WTC11 (cell line): ENCODE measurements around the gene SLAMF1. TPM values are rescaled to one million over a fixed set of nuclear protein-coding genes. Genes with fewer than 3 reads are reported as not detected.

Experiments used
- ATAC-seq: fragments of 200-7000 bp; cut with Tn5 transposase; 2 replicates; pipeline ENCODE4 v1.10.0; 2021; ENCODE audit warnings: mild to moderate bottlenecking, moderate library complexity
- CTCF ChIA-PET: fragments of 300-600 bp; sonication (Branson Sonifier 250); formaldehyde crosslinking; loops from one replicate; lab custom pipeline; 2021; ENCODE audit warnings: antibody characterized with exemption; lab: Charles Lee
- POLR2A ChIA-PET: fragments of 350-600 bp; sonication (Branson Sonifier 250); formaldehyde crosslinking; loops from one replicate; lab custom pipeline; 2021; ENCODE audit warnings: antibody characterized with exemption; lab: Charles Lee
- DNase-seq: peaks from one replicate; pipeline ENCODE4 v3.0.0; 2021; ENCODE audit warnings: low spot score
- H3K27ac Mint-ChIP-seq: 2 replicates; pipeline ENCODE4 v1.8.0; 2021; ENCODE audit warnings: mixed read lengths
- H3K27me3 Mint-ChIP-seq: 2 replicates; pipeline ENCODE4 v1.8.0; 2021; ENCODE audit warnings: low read depth, mild to moderate bottlenecking, moderate library complexity, mixed read lengths
- H3K36me3 Mint-ChIP-seq: 2 replicates; pipeline ENCODE4 v1.8.0; 2021; ENCODE audit warnings: mixed read lengths
- H3K4me1 Mint-ChIP-seq: 2 replicates; pipeline ENCODE4 v1.8.0; 2022; ENCODE audit warnings: mixed read lengths
- H3K4me3 Mint-ChIP-seq: 2 replicates; pipeline ENCODE4 v1.8.0; 2021; ENCODE audit warnings: mild to moderate bottlenecking, moderate library complexity, mixed read lengths
- H3K9me3 Mint-ChIP-seq: 2 replicates; pipeline ENCODE4 v1.8.0; 2021; ENCODE audit warnings: mixed read lengths
- CBFB ChIP-seq: sonication (generic); formaldehyde crosslinking; IDR thresholded peaks from 2 replicates; pipeline ENCODE4 v1.8.1; 2022; ENCODE audit warnings: mild to moderate bottlenecking, low read depth, missing genetic modification reagents
- FOXK1 ChIP-seq: sonication (generic); formaldehyde crosslinking; IDR thresholded peaks from 2 replicates; pipeline ENCODE4 v1.8.0; 2022; ENCODE audit warnings: mild to moderate bottlenecking, moderate library complexity, missing genetic modification reagents
- GRHL2 ChIP-seq: fragments of 250-450 bp; sonication (Bioruptor Pico); IDR thresholded peaks from 2 replicates; pipeline ENCODE4 v1.8.0; 2022; ENCODE audit warnings: mild to moderate bottlenecking, moderate library complexity; ENCODE audit not compliant: insufficient replicate concordance, severe bottlenecking
- JUN ChIP-seq: sonication (generic); formaldehyde crosslinking; IDR thresholded peaks from 2 replicates; pipeline ENCODE4 v1.8.0; 2023; ENCODE audit warnings: mild to moderate bottlenecking, missing genetic modification reagents
- NFATC4 ChIP-seq: fragments of 250-450 bp; sonication (Bioruptor Pico); IDR thresholded peaks from 2 replicates; pipeline ENCODE4 v1.9.0; 2021; ENCODE audit warnings: mild to moderate bottlenecking
- NR2C2 ChIP-seq: sonication (generic); formaldehyde crosslinking; IDR thresholded peaks from 2 replicates; pipeline ENCODE4 v1.8.0; 2022; ENCODE audit warnings: mild to moderate bottlenecking, missing genetic modification reagents
- TCF7 ChIP-seq: sonication (generic); formaldehyde crosslinking; IDR thresholded peaks from 2 replicates; pipeline ENCODE4 v1.8.0; 2022; ENCODE audit warnings: mild to moderate bottlenecking, low read depth, missing genetic modification reagents, moderate library complexity
- ZNF121 ChIP-seq: sonication (generic); formaldehyde crosslinking; IDR thresholded peaks from 2 replicates; pipeline ENCODE4 v1.8.0; 2023; ENCODE audit warnings: missing genetic modification reagents
- ZNF138 ChIP-seq: sonication (generic); formaldehyde crosslinking; conservative IDR thresholded peaks from 2 replicates; pipeline ENCODE4 v1.8.1; 2022; ENCODE audit warnings: mild to moderate bottlenecking, moderate library complexity, missing genetic modification reagents
- ZNF263 ChIP-seq: sonication (generic); formaldehyde crosslinking; IDR thresholded peaks from 2 replicates; pipeline ENCODE4 v1.8.1; 2022; ENCODE audit warnings: low read depth, mild to moderate bottlenecking, moderate library complexity, missing genetic modification reagents
- ZNF671 ChIP-seq: fragments of 250-450 bp; sonication (Bioruptor Pico); IDR thresholded peaks from 2 replicates; pipeline ENCODE4 v1.8.0; 2021; ENCODE audit warnings: mild to moderate bottlenecking
- total RNA-seq: library from RNA; stranded (reverse); gene quantifications from 3 replicates; pipeline ENCODE4 v1.2.3, GENCODE V29; 2021
- TF ChIP-seq, protein P1 (sequence below): sonication (generic); formaldehyde crosslinking; IDR thresholded peaks from 2 replicates; pipeline ENCODE4 v1.8.1; 2022; ENCODE audit warnings: mild to moderate bottlenecking, moderate library complexity, missing genetic modification reagents
- TF ChIP-seq, protein P2 (sequence below): sonication (generic); formaldehyde crosslinking; IDR thresholded peaks from 2 replicates; pipeline ENCODE4 v1.8.0; 2023; ENCODE audit warnings: missing genetic modification reagents, mild to moderate bottlenecking, borderline replicate concordance
- TF ChIP-seq, protein P3 (sequence below): sonication (generic); formaldehyde crosslinking; IDR thresholded peaks from 2 replicates; pipeline ENCODE4 v1.8.1; 2023; ENCODE audit warnings: mild to moderate bottlenecking, missing genetic modification reagents
- TF ChIP-seq, protein P4 (sequence below): sonication (generic); formaldehyde crosslinking; IDR thresholded peaks from 2 replicates; pipeline ENCODE4 v1.8.1; 2022; ENCODE audit warnings: low read depth, mild to moderate bottlenecking, moderate library complexity, missing genetic modification reagents, borderline replicate concordance
- TF ChIP-seq, protein P5 (sequence below): fragments of 250-450 bp; sonication (Bioruptor Pico); conservative IDR thresholded peaks from 2 replicates; pipeline ENCODE4 v1.9.0; 2021; ENCODE audit warnings: mild to moderate bottlenecking
- TF ChIP-seq, protein P6 (sequence below): sonication (generic); formaldehyde crosslinking; IDR thresholded peaks from 2 replicates; pipeline ENCODE4 v1.8.1; 2022; ENCODE audit warnings: missing genetic modification reagents, borderline replicate concordance

The SLAMF1 gene
- total RNA-seq, 1 experiment from 2014 or later = 0.15 TPM

DNA sequence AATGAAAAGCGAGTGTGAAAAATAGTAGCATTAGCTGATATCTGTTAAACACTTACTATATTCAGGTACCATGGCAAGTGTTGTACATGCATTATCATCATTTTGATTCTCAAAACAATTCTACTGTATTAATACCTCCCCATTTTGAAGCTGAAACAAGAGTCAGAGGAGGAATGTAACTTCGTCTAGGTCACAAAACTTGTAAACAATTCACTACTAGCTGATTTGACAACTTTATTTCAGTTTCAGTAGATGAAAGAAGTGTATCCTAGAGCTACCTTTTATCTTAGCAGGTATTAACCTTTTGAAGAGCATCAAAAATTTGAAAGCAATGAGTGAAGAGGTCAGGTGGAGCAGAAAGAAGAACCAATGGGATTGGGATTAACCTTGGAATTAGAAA lies 69.2 kb downstream of the SLAMF1 start:
- ATAC-seq (no peak), DNase-seq (no peak)
- ChIA-PET CTCF (interaction anchor here (0.6 kb wide), 1 partner anchor 11 kb away, joined by 3 read pairs; no protein-coding TSS in a partner anchor), POLR2A (no interaction called here)
- Mint-ChIP-seq H3K27ac (no peak overlapping the region), H3K36me3 (no peaks in the 10 kb centered on the region), H3K9me3 (no peaks in the 10 kb centered on the region), H3K4me3 (no peak overlapping the region), H3K4me1 (no peaks in the 10 kb centered on the region), H3K27me3 (peaks cover 5% of the 10 kb centered on the region; the same call in 1 of the 2 replicates)
- TF ChIP-seq, protein P1, sequence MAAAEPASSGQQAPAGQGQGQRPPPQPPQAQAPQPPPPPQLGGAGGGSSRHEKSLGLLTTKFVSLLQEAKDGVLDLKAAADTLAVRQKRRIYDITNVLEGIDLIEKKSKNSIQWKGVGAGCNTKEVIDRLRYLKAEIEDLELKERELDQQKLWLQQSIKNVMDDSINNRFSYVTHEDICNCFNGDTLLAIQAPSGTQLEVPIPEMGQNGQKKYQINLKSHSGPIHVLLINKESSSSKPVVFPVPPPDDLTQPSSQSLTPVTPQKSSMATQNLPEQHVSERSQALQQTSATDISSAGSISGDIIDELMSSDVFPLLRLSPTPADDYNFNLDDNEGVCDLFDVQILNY = no peak
- TF ChIP-seq NR2C2 (no peak), ZNF121 (CRISPR knock-in tag) (no peak), CBFB (CRISPR knock-in tag) (no peak), TCF7 (CRISPR knock-in tag) (no peak), ZNF138 (CRISPR knock-in tag) (no peak), ZNF671 (no peak), FOXK1 (CRISPR knock-in tag) (no peak), GRHL2 (CRISPR knock-in tag) (no peak)
- TF ChIP-seq, protein P2, sequence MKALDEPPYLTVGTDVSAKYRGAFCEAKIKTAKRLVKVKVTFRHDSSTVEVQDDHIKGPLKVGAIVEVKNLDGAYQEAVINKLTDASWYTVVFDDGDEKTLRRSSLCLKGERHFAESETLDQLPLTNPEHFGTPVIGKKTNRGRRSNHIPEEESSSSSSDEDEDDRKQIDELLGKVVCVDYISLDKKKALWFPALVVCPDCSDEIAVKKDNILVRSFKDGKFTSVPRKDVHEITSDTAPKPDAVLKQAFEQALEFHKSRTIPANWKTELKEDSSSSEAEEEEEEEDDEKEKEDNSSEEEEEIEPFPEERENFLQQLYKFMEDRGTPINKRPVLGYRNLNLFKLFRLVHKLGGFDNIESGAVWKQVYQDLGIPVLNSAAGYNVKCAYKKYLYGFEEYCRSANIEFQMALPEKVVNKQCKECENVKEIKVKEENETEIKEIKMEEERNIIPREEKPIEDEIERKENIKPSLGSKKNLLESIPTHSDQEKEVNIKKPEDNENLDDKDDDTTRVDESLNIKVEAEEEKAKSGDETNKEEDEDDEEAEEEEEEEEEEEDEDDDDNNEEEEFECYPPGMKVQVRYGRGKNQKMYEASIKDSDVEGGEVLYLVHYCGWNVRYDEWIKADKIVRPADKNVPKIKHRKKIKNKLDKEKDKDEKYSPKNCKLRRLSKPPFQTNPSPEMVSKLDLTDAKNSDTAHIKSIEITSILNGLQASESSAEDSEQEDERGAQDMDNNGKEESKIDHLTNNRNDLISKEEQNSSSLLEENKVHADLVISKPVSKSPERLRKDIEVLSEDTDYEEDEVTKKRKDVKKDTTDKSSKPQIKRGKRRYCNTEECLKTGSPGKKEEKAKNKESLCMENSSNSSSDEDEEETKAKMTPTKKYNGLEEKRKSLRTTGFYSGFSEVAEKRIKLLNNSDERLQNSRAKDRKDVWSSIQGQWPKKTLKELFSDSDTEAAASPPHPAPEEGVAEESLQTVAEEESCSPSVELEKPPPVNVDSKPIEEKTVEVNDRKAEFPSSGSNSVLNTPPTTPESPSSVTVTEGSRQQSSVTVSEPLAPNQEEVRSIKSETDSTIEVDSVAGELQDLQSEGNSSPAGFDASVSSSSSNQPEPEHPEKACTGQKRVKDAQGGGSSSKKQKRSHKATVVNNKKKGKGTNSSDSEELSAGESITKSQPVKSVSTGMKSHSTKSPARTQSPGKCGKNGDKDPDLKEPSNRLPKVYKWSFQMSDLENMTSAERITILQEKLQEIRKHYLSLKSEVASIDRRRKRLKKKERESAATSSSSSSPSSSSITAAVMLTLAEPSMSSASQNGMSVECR (CRISPR knock-in tag) = no peak
- TF ChIP-seq, protein P3, sequence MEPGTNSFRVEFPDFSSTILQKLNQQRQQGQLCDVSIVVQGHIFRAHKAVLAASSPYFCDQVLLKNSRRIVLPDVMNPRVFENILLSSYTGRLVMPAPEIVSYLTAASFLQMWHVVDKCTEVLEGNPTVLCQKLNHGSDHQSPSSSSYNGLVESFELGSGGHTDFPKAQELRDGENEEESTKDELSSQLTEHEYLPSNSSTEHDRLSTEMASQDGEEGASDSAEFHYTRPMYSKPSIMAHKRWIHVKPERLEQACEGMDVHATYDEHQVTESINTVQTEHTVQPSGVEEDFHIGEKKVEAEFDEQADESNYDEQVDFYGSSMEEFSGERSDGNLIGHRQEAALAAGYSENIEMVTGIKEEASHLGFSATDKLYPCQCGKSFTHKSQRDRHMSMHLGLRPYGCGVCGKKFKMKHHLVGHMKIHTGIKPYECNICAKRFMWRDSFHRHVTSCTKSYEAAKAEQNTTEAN (CRISPR knock-in tag) = no peak

DNA sequence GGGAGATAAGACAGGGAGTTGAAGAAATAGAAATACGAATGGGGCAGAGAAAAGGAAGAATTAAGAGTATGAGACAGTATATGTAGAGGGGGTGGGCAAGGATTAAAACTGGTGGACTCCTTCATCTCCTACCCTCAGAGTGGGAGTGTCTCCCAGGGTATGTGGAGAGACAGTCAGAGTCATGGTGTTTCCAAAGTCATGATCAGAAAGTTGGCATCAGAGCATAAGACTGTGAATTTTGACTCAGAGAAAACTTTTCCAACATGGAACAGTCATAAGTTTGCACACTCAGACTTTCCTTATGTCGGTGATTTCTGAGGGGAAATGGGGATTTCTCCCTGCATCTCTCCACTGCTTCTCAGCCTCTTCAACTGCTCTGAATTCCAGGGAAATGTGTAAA lies 70.0 kb downstream of the SLAMF1 start:
- DNase-seq = no peak
- no peak for ATAC-seq
- H3K27ac Mint-ChIP-seq = no peak overlapping the region
- H3K4me1 Mint-ChIP-seq = no peaks in the 10 kb centered on the region
- no peak overlapping the region for H3K4me3 Mint-ChIP-seq
- no peaks in the 10 kb centered on the region for H3K9me3 Mint-ChIP-seq
- CTCF ChIA-PET = interaction anchor here (0.6 kb wide), 1 partner anchor 12 kb away, joined by 3 read pairs; no protein-coding TSS in a partner anchor
- peaks cover 5% of the 10 kb centered on the region; the same call in 1 of the 2 replicates for H3K27me3 Mint-ChIP-seq
- POLR2A ChIA-PET = no interaction called here
- no peaks in the 10 kb centered on the region for H3K36me3 Mint-ChIP-seq
- TF ChIP-seq, protein P3 (CRISPR knock-in tag) = no peak
- TF ChIP-seq, all 79 proteins: peak for 0

DNA sequence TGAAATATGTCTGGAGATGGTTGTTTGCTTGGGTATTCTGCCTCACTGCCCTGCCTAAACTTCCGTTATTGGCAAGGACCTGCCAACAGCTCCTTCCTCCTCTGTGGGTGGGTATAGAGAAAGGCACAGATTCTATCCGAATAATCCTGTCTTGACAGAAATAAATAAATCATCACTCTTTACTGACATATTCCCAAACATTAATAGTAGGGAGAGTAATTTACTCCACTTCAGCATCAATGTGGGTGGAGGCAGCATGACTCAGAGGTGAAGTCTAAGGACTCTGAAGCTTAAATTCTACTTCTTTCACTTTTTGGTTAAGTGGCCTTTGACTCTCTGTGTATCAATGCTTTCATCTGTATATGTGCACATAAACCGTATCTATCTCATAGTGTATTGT lies 70.5 kb downstream of the SLAMF1 start:
- Mint-ChIP-seq H3K4me3 (no peak overlapping the region), H3K9me3 (no peaks in the 10 kb centered on the region), H3K36me3 (no peaks in the 10 kb centered on the region), H3K4me1 (no peaks in the 10 kb centered on the region), H3K27ac (no peak overlapping the region), H3K27me3 (peaks cover 5% of the 10 kb centered on the region; the same call in 1 of the 2 replicates)
- CTCF ChIA-PET = no interaction called here
- POLR2A ChIA-PET = no interaction called here
- no peak for DNase-seq
- ATAC-seq = no peak
- TF ChIP-seq ZNF121 (CRISPR knock-in tag) = no peak
- TF ChIP-seq NFATC4 = no peak
- TF ChIP-seq, protein P4, sequence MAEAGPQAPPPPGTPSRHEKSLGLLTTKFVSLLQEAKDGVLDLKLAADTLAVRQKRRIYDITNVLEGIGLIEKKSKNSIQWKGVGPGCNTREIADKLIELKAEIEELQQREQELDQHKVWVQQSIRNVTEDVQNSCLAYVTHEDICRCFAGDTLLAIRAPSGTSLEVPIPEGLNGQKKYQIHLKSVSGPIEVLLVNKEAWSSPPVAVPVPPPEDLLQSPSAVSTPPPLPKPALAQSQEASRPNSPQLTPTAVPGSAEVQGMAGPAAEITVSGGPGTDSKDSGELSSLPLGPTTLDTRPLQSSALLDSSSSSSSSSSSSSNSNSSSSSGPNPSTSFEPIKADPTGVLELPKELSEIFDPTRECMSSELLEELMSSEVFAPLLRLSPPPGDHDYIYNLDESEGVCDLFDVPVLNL (CRISPR knock-in tag) = no peak
- TF ChIP-seq GRHL2 (CRISPR knock-in tag) = no peak
- TF ChIP-seq ZNF263 = no peak
- TF ChIP-seq, protein P5, sequence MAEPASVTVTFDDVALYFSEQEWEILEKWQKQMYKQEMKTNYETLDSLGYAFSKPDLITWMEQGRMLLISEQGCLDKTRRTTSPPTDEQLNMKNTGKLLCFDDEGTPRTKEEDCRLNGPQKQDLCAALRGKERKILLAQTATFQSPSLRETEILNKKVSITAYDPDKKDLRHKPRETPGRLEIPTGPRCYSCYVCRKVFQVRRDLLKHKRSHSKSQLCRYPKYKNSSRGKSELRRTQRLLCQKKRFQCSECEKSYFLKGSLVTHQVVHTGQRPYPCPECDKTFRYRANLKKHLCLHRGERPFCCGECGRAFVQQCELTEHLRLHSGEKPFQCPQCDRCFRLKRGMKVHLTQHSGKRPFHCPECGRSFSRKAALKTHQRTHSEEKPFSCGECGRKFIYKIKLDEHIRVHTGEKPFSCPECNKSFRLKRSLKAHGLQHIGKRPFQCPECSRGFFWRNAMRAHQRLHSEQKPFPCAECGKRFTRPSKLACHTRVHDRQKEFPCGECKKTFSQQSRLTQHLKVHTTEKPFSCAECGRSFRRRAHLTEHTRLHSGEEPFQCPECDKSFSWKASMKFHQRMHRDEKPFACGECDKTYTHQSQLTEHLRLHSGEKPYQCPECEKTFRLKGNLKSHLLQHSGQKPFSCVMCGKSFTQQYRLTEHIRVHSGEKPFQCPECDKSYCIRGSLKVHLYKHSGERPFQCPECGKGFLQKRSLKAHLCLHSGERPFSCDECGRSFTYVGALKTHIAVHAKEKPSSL (CRISPR knock-in tag) = no peak
- TF ChIP-seq, protein P6, sequence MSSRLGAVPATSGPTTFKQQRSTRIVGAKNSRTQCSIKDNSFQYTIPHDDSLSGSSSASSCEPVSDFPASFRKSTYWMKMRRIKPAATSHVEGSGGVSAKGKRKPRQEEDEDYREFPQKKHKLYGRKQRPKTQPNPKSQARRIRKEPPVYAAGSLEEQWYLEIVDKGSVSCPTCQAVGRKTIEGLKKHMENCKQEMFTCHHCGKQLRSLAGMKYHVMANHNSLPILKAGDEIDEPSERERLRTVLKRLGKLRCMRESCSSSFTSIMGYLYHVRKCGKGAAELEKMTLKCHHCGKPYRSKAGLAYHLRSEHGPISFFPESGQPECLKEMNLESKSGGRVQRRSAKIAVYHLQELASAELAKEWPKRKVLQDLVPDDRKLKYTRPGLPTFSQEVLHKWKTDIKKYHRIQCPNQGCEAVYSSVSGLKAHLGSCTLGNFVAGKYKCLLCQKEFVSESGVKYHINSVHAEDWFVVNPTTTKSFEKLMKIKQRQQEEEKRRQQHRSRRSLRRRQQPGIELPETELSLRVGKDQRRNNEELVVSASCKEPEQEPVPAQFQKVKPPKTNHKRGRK (CRISPR knock-in tag) = no peak
- TF ChIP-seq, protein P1 = no peak
- no peak for TF ChIP-seq JUN (CRISPR knock-in tag)
- no peak for TF ChIP-seq ZNF671
